Forelimb muscle (tissue), 1 donor: ENCODE results near the gene RFX2. TPM values are rescaled to one million over a fixed set of nuclear protein-coding genes. Genes with fewer than 3 reads are reported as not detected.

Source experiments
- DNase-seq: peaks from one replicate; pipeline ENCODE4 v3.0.0-alpha.2; 2013; ENCODE audit warnings: low read depth
- polyA plus RNA-seq: library from polyadenylated mRNA; unstranded; fragments of 120-200 nt; gene quantifications from one replicate; pipeline ENCODE4 v1.2.1, GENCODE V29; 2013; ENCODE audit not compliant: insufficient read length

Gene RFX2
- polyA plus RNA-seq, 1 donor: 7.3 TPM

DNA sequence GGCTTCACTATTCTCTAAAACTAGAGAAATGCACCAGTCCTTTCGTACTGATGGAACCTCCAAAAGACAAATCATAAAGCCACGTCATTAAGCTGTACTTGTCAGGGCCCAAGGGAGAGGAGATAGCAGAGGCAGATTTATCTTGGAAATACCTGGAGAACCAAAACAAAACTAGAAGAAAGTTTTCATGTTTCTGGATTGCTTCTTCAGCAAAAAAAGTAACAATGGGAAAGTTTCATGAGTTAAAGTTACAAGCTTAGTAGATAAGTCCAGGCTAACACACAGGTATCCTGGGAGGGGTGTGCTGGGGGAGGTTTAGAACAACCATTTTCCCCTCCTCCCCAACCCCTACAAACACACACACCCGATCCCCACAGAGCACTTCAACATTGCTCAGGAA, 154.0 kb downstream of the RFX2 start:
- no peak for DNase-seq

DNA sequence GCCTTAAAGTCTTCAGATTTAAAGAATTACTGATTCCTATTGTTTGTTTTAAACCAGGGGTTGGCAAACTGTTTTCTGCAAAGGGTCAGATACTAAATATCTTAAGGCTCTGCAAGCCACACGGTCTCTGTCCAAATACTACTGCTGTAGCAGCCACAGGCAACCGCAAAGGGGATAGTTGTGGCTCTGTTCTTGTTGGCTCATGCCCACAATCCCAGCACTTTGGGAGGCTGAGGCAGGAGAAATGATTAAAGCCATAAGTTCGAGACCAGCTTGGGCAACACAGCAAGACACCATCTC, 154.7 kb downstream of the RFX2 start:
- DNase-seq: no peak

DNA sequence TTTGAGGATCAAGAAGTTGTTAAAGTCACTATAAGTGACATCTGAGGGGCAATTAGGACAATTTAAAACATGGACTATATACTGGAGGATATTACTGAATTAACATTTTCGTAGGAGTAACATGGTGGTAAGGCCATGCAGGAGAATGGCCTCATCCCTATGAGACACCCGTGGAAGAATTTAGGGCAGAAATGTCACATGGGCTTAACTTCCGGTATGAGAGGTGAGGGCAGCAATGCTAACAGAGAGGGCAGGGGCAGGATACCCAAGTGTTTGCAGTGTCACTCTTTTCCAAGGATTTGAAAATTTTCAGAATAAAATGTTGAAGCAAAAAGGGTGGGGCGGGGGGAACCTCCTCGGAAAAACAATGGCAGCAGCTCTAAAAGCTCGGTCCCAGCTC, 156.0 kb downstream of the RFX2 start:
- DNase-seq: no peak

DNA sequence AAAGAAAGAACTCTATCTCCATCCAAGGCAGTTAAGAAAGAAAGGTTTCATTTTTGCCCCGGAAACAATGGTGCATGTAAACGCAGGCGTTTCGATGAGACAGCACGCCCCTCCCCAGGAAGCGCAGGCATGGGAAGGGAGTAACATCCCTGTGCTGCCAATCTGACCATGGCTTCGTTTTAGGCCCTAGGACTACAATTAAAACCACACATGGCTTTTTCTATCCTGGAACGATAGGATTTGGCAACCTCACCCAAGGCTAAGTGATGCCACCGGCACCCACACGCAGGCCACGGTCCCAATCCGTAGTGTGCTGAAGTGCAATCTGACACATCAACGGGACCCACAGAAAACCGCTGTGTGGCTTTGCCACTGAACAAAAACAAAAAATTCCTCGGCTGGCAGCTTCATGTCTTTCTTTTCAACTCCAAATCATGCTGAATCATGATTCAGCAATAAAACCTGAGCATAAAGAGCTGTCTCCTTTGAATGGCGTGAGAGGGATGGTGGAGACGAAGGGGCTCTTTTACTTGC, 156.6 kb downstream of the RFX2 start:
- no peak for DNase-seq

DNA sequence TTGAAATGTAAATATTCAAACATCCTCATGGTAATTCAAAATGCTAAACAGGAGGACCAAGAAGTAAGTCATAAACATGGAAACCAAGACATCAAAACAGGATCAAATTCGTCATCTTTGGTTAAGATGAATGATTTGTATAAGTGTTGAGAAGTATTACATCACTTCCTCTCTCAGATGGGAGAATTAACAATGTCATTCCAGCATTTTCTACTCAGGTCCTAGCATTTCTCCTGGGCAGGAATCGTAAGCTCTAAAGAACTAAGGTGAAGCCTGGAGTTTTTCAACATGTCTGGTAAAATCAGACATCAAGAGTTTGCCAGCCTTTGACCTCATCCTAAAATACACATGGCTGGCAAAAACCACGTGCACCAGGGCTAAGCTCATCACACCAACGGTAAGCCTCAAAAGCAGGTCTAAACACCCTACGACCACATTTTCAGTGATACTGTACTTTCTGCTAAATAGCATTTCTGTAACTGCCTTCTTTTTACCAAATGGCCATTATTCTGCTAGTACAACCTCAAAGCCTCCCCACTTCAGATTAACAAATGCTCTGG, 157.2 kb downstream of the RFX2 start:
- DNase-seq: no peak

DNA sequence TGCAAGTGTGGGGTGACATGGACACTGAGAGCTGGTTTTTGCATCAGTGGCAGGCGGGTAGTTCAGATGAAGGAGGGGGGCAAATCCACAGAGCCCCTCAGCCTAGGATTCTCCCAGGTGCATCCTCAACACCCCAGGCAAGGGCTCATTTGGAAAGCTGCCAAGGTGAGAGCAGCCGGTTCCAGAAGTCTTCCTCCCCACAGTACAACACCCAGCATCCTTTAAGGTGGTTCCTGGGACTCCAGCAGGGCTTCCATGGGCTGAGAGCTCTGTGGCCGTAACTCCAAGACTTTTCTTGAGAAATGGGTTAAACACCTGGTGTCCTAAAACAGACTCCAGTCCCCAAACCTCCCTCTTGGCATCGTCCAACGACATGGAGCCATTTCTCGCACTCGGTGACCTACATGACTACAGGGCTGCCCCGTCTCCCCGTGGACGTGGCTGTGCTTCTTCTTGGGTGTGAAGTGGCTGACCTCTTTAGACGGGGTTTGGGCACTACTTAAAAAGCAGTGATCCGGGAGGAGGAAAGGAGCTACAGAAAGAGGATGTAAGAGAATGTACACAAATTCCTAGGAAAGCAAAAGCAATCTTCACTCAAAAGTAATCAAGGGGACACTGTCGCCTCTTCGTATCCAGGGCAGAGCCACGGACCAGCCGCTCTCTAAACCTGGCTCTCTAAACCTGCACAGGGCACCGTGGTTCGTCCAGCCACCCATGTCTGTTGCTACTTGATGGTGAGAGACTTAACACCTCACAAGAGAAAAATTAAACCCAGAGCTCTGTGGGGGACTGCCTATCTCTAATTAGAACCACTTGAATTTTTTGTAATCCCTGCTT, 157.9 kb downstream of the RFX2 start:
- no peak for DNase-seq

DNA sequence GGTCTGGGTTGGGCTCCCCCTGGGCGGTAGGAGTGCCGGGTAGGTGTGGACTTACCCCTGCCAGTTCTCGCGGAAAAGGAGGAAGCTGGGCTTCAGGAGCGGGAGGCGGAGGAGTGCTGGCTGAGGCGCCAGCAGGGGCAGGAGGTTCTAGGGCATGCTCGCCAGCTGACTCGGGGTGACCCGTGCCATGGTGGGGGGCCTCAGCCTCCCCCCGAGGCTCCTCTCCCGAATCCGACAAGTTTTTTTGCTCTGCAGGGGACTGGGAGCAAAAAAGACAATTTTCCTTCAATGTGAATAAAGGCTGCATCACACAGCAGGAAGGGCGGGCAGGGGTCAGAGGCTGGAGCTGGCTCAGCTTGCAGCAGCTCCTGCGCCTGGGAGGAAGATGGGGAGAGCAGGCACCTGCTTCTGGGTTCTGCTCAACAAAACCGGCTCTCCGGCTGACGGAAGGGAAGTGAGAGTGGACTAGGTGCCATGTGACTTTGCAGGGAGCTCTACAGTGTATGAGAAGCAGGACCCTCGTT, 158.9 kb downstream of the RFX2 start:
- DNase-seq: no peak

DNA sequence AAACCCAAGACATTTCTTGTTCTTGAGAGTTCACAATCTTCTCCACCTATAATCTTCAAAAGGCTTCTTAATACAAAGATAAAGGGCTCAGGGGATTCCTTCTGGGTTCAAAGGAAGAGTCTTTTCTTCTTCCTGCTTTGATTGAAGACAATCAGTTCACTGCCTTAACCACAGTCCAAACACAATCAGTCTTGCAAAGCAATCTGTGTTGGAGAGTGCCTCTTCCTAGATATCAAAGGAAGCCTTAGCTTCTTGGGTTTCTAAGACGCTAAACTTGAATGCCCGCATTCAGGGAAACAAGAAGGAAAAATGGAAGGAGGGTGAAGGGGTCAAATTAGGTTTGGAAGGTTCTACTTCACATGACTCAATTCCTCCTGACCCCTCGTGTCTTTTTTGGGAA, 159.6 kb downstream of the RFX2 start:
- DNase-seq: no peak

DNA sequence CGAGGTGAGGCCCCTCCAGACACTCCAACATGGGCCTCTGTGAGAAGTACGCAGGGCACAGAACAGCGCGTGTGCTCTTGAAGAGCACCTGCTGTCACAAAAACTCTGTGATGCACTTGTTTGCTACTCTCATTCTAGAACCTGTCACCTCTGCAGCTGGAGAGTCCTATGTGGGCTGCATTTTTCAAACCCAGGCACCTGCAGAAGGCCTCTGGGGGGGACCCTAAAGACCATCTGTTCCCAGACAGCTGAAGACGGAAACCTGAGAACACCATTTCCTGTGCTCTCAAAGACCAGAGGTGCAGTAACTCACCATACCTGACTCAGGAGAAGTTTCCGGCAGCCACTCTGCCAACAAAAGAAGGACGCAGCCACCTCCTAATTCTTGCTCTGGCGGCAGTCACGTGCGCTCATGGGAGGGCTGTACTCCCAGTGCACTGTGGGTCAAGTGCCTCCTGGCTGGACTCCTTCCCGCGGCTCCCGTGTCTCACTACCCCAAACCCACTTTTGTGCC, 160.5 kb downstream of the RFX2 start:
- no peak for DNase-seq

DNA sequence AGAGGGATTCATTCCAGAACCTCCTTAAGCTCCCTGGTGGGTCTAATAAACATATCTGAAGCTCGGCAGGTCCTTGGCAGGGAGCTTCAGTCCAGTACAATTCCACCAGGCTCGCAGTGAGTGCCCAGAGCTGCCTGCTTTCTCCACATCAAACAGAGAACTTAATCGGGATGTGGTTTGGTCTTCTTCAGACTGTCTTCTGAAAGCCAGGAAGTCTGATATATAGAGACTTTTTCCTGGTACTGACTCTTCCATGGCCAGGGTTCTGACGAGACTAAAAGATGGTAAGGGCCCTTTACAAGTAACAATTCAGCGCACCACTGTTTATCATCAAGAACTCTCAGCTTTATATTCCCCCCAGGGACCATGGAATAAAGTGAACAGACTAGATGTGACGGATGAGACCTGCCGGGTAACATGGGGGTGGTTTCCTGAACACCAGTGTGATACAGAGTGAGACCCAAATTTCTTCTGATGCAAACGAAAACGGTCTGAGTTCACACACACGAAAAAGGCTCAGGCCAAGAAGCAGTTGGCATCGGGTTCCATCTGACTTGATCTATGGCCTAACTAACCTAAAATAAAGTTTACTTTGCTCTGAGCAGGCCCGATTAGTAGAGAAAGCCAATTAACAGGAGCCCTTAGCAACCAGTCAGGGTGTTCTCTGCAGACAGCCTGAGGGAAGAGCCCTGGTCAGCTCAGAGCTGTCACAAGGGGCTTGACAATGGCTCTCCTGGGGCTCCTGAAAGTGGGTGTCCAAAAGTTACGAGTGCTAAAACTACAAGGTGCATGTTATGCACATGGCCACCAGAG, 161.3 kb downstream of the RFX2 start:
- DNase-seq: no peak

DNA sequence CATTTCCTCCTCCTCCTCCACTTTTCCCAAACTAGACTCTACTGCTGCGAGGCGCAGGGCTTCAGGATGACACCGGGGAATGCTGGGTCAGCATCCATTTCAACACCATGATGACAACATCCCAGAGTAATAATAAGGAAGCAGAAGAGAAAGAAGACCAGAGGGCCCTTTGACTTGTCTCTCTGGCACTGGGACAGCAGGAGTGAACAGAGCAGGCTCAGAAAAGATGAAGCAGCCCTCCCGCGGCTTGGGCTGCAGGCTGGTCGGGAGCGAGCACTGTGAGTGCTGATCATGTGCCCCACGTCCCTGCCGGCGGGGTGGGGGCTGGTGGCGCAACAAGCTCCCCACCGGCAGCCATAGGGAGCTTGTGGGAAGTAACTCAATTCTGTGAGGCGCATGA, 162.9 kb downstream of the RFX2 start:
- DNase-seq: no peak

DNA sequence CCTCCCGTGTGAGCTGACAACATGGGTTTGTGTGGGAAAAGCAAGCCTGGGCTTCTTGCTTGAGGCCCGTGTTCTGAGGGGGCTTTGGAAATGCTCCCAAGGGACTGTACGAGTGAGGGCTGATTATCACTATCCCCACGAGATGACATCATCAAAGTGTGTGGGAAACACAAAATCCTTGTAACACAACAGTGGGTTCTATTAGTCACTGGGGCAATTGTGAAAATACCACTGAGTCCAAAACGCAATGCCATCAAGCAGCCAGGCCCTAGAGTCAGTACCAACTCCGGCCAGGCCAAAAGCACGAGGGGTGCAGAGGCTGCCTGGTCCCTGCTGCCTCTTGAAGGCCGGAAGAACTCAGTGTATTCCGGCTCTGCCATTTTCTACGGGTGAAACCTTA, 166.7 kb downstream of the RFX2 start:
- no peak for DNase-seq

Other genes starting within 250 kb of the RFX2 start
- gene FUT5, start 240.0 kb downstream of the RFX2 start, polyA plus RNA-seq: not detected
- gene NDUFA11, start 206.7 kb downstream of the RFX2 start, polyA plus RNA-seq: 191 TPM
- 4.3 TPM for gene VMAC, start 205.6 kb downstream of the RFX2 start, polyA plus RNA-seq
- gene CAPS, start 196.2 kb downstream of the RFX2 start, polyA plus RNA-seq: 6.3 TPM
- gene RANBP3, start 132.4 kb downstream of the RFX2 start, polyA plus RNA-seq: 45.6 TPM
- gene ACSBG2, start 25.2 kb upstream of the RFX2 start, polyA plus RNA-seq: 0.59 TPM
- 46.1 TPM for gene MLLT1, start 169.5 kb upstream of the RFX2 start, polyA plus RNA-seq
- 0.13 TPM for gene ACER1, start 223.1 kb upstream of the RFX2 start, polyA plus RNA-seq